ENCODE results near the gene SIX3. TPM values are rescaled to one million over a fixed set of nuclear protein-coding genes. Genes with fewer than 3 reads are reported as not detected.
A peak's percentile ranks its signal among the peaks of the same experiment; 100 is the strongest.

The SIX3 gene
- total RNA-seq, 2 donors from 2014 or later: 1.9 to 5.7 TPM

DNA sequence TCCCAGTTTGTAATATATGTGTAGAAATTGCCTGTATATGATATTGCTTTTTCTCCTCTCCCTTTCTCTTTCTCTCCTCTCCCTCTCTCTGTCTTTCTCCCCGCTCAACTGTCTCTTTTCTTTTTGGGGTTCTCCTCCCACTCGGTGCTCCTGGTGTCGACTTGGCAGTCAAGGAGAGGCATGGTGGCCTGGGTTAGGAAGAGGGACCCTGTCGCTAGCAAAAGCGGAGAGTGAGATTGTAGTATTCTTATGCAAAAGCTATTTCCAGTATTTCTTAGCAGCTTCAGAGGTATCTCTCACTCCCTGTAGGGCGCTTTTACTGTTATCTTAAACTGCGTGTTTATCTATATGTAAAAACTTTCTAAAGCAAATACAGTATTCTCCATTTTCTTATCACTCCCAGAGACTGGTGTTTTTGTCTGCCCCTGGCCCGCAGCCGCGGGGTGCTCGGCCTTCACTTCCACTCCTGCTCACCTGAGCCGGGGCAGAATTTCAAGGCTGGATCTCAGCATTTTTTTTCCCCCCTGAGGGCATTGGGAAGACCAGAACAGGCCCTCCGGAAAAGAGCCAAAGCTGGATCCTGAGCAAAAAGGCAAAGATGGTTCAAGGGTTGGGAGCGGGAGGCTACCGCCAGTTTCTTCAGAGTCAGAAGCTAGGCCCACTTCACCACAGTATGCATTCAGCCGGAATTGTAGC is 4.3 kb downstream of the SIX3 start:
- Mint-ChIP-seq H3K4me3 (peak overlapping the region; percentile 69), H3K36me3 (ENCODE audit: low read depth) (peaks cover 6% of the 10 kb centered on the region), H3K27me3 (ENCODE audit: insufficient read depth) (peaks cover 97% of the 10 kb centered on the region), H3K4me1 (peaks cover 54% of the 10 kb centered on the region), H3K9me3 (no peaks in the 10 kb centered on the region), H3K27ac (peak overlapping the region; percentile 37)
- DNase-seq: peak; percentile 82
- TF ChIP-seq CTCF (conservative IDR thresholded peaks at IDR 0.05): no peak
- Histone ChIP-seq H3K4me3 (ENCODE audit: low read length) (peak overlapping the region; percentile 64), H3K27me3 (ENCODE audit: control insufficient read depth, insufficient read depth, low read length, poor library complexity, severe bottlenecking) (peaks cover 99% of the 10 kb centered on the region), H3K36me3 (ENCODE audit: control insufficient read depth, insufficient read depth, low read length) (no peaks in the 10 kb centered on the region), H3K9ac (ENCODE audit: extremely low read depth, low read length, poor library complexity, severe bottlenecking) (no peak overlapping the region), H3K9me3 (ENCODE audit: control insufficient read depth, low read length) (no peaks in the 10 kb centered on the region), H3K27ac (ENCODE audit: low read depth, low read length) (no peak overlapping the region), H3K4me1 (ENCODE audit: control insufficient read depth, insufficient read depth, low read length) (peaks cover 5% of the 10 kb centered on the region)
- WGBS, 2 experiments (ENCODE audit: insufficient coverage in 1 of 2, insufficient read length in 1 of 2): 0 to 3% methylated on average over 4 to 16 of the region's 16 CpGs

- peaks cover 5% of the 10 kb centered on the region for H3K4me1 ChIP-seq (ENCODE audit: control insufficient read depth, insufficient read depth, low read length)
- no peaks in the 10 kb centered on the region for H3K36me3 ChIP-seq (ENCODE audit: control insufficient read depth, insufficient read depth, low read length)
- WGBS, 2 experiments (ENCODE audit: insufficient coverage in 1 of 2, insufficient read length in 1 of 2): 47 to 59% methylated on average over 5 to 11 of the region's 11 CpGs
- no peak overlapping the region for H3K27ac ChIP-seq (ENCODE audit: low read depth, low read length)
- Mint-ChIP-seq H3K36me3 (ENCODE audit: low read depth) (peaks cover 6% of the 10 kb centered on the region), H3K27me3 (ENCODE audit: insufficient read depth) (peaks cover 97% of the 10 kb centered on the region), H3K27ac (no peak overlapping the region), H3K9me3 (no peaks in the 10 kb centered on the region), H3K4me1 (peaks cover 52% of the 10 kb centered on the region), H3K4me3 (peak overlapping the region; percentile 69)
- no peak for TF ChIP-seq CTCF (conservative IDR thresholded peaks at IDR 0.05)
- DNase-seq: no peak
- no peak overlapping the region for H3K4me3 ChIP-seq (ENCODE audit: low read length)
- H3K27me3 ChIP-seq (ENCODE audit: control insufficient read depth, insufficient read depth, low read length, poor library complexity, severe bottlenecking): peaks cover 99% of the 10 kb centered on the region
- no peaks in the 10 kb centered on the region for H3K9me3 ChIP-seq (ENCODE audit: control insufficient read depth, low read length)
- H3K9ac ChIP-seq (ENCODE audit: extremely low read depth, low read length, poor library complexity, severe bottlenecking): no peak overlapping the region
Measured at GRCh38 chr2:44946372-44947027, 5.0 kb downstream of the SIX3 start.

DNA sequence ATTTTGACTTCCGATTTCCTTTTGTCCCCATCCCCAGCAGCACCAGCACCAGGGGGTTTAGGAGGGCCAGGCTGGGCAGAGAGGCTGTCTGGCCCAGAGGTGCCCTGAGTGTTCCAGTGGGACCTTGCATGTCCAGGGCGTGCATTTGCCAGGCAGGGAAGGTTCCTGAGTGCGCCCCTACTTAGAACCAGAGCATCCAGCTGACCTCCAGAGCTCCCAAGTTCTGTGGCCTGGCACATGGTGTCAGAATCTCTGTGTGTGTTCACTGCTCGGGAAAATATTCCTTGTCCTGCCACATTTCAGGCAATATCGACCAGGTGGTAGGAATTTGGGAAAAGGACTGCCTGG is 5.5 kb downstream of the SIX3 start:
- Histone ChIP-seq H3K4me1 (ENCODE audit: control insufficient read depth, insufficient read depth, low read length) (peaks cover 5% of the 10 kb centered on the region), H3K27ac (ENCODE audit: low read depth, low read length) (no peak overlapping the region), H3K9ac (ENCODE audit: extremely low read depth, low read length, poor library complexity, severe bottlenecking) (no peak overlapping the region), H3K4me3 (ENCODE audit: low read length) (no peak overlapping the region), H3K9me3 (ENCODE audit: control insufficient read depth, low read length) (no peaks in the 10 kb centered on the region), H3K36me3 (ENCODE audit: control insufficient read depth, insufficient read depth, low read length) (no peaks in the 10 kb centered on the region), H3K27me3 (ENCODE audit: control insufficient read depth, insufficient read depth, low read length, poor library complexity, severe bottlenecking) (peaks cover 99% of the 10 kb centered on the region)
- Mint-ChIP-seq H3K27ac (no peak overlapping the region), H3K4me1 (peaks cover 52% of the 10 kb centered on the region), H3K27me3 (ENCODE audit: insufficient read depth) (peaks cover 96% of the 10 kb centered on the region), H3K9me3 (no peaks in the 10 kb centered on the region), H3K36me3 (ENCODE audit: low read depth) (peaks cover 6% of the 10 kb centered on the region), H3K4me3 (no peak overlapping the region)
- TF ChIP-seq CTCF (conservative IDR thresholded peaks at IDR 0.05): no peak
- 73 to 79% methylated on average over 5 of the region's 5 CpGs for WGBS, 2 experiments (ENCODE audit: insufficient coverage in 1 of 2, insufficient read length in 1 of 2)
- DNase-seq: peak; percentile 43

Data from endodermal cell (in vitro differentiated cells).